Measurements from ENCODE around the gene PHLPP1. TPM values are rescaled to one million over a fixed set of nuclear protein-coding genes. Genes with fewer than 3 reads are reported as not detected.

The PHLPP1 gene
- polyA plus RNA-seq, 2 of the 4 experiments (the other 2 are of a cell fraction): 6.5 to 12.1 TPM

DNA sequence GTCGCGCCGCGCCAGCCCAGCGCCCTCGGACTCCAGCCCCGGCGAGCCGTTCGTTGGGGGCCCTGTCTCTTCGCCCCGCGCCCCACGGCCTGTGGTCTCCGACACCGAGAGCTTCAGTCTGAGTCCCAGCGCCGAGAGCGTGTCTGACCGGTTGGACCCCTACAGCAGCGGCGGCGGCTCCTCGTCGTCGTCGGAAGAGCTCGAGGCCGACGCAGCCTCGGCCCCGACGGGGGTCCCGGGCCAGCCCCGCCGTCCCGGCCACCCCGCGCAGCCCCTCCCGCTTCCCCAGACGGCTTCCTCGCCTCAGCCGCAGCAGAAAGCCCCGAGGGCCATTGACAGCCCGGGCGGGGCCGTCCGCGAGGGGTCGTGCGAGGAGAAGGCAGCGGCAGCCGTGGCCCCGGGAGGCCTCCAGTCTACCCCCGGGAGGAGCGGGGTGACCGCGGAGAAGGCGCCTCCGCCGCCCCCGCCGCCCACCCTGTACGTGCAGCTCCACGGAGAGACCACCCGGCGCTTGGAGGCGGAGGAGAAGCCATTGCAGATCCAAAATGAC is 1.4 kb downstream of the PHLPP1 start:
- peak; percentile 33 to 59; a peak in 4 of 5 replicates for TF ChIP-seq RAD21 (conservative IDR thresholded peaks at IDR 0.05 in 1 of 2, IDR thresholded peaks at IDR 0.05 in 1 of 2)
- TF ChIP-seq EHMT2 (IDR thresholded peaks at IDR 0.05; ENCODE audit: low read depth): no peak
- no peak for TF ChIP-seq BHLHE40 (IDR thresholded peaks at IDR 0.05; ENCODE audit: low read depth, low read length)
- peak; percentile 44 for TF ChIP-seq SMC3 (IDR thresholded peaks at IDR 0.05)
- TF ChIP-seq, protein P1, sequence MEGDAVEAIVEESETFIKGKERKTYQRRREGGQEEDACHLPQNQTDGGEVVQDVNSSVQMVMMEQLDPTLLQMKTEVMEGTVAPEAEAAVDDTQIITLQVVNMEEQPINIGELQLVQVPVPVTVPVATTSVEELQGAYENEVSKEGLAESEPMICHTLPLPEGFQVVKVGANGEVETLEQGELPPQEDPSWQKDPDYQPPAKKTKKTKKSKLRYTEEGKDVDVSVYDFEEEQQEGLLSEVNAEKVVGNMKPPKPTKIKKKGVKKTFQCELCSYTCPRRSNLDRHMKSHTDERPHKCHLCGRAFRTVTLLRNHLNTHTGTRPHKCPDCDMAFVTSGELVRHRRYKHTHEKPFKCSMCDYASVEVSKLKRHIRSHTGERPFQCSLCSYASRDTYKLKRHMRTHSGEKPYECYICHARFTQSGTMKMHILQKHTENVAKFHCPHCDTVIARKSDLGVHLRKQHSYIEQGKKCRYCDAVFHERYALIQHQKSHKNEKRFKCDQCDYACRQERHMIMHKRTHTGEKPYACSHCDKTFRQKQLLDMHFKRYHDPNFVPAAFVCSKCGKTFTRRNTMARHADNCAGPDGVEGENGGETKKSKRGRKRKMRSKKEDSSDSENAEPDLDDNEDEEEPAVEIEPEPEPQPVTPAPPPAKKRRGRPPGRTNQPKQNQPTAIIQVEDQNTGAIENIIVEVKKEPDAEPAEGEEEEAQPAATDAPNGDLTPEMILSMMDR (IDR thresholded peaks at IDR 0.05): peak; percentile 28
- no peak; a peak in 1 of 5 replicates for TF ChIP-seq JUN (IDR thresholded peaks at IDR 0.05)
- TF ChIP-seq TFCP2L1 (CRISPR knock-in tag; IDR thresholded peaks at IDR 0.05): no peak
- TF ChIP-seq, protein P2, sequence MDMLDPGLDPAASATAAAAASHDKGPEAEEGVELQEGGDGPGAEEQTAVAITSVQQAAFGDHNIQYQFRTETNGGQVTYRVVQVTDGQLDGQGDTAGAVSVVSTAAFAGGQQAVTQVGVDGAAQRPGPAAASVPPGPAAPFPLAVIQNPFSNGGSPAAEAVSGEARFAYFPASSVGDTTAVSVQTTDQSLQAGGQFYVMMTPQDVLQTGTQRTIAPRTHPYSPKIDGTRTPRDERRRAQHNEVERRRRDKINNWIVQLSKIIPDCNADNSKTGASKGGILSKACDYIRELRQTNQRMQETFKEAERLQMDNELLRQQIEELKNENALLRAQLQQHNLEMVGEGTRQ (IDR thresholded peaks at IDR 0.05): no peak
- WGBS (ENCODE audit: missing lambda C conversion rate): 0% methylated on average over 17 of the region's 68 CpGs

GRCh38 chr18:62717169-62717924 is 2.0 kb downstream of the PHLPP1 start:
- FAIRE-seq (no peak), DNase-seq (ENCODE audit: low read depth in 1 of 2, low spot score in 1 of 2) (peak; percentile 4 to 26), ATAC-seq (no peak)
- H3K27ac ChIP-seq: peak overlapping the region; percentile 85 to 93
- peaks cover 47% of the 10 kb centered on the region for H3K4me1 ChIP-seq
- H3K9me3 ChIP-seq: no peaks in the 10 kb centered on the region
- peak overlapping the region; percentile 92 for H3K4me2 ChIP-seq
- 2% methylated on average over 16 of the region's 16 CpGs for WGBS (ENCODE audit: missing lambda C conversion rate)
- TF ChIP-seq SREBF2 (IDR thresholded peaks at IDR 0.05) (no peak), CEBPB (IDR thresholded peaks at IDR 0.05) (peak in 1 of 2 experiments; percentile 55; a peak in 3 of 4 replicates)
- TF ChIP-seq, protein P2 (IDR thresholded peaks at IDR 0.05): 0 out of 2 replicates have a peak, but pooled peaks have one; percentile 5
- ChIA-PET POLR2A (interaction anchor here (0.7 to 0.9 kb wide), 2 partner anchors 94 to 163 kb away, joined by 3 to 4 read pairs; no protein-coding TSS in a partner anchor), CTCF (interaction anchor here (0.6 to 5.6 kb wide), 11 partner anchors 9 to 720 kb away, joined by 3 to 48 read pairs (median 3); no protein-coding TSS in a partner anchor)
- H3K4me3 ChIP-seq: peak overlapping the region; percentile 69

More for the DNA sequence above, 1.4 kb downstream of the PHLPP1 start:
- DNase-seq (ENCODE audit: low read depth in 1 of 2, low spot score in 1 of 2) (peak; percentile 18 to 21), ATAC-seq (peak; percentile 16 to 30; a peak in 4 of 6 replicates), FAIRE-seq (no peak)
- H3K4me2 ChIP-seq: peak overlapping the region; percentile 92
- POLR2A ChIA-PET: interaction anchor here (0.7 kb wide), 1 partner anchor 164 kb away, joined by 4 read pairs; no protein-coding TSS in a partner anchor
- no peaks in the 10 kb centered on the region for H3K9me3 ChIP-seq
- H3K4me1 ChIP-seq: peaks cover 42% of the 10 kb centered on the region
- CTCF ChIA-PET: interaction anchor here (0.6 to 5.6 kb wide), 13 partner anchors 10 to 265 kb away, joined by 3 to 48 read pairs (median 3); no protein-coding TSS in a partner anchor
- H3K27ac ChIP-seq: peak overlapping the region; percentile 85 to 93
- H3K4me3 ChIP-seq: peak overlapping the region; percentile 69

GRCh38 chr18:62717925-62718800 is 2.8 kb downstream of the PHLPP1 start:
- Histone ChIP-seq H3K4me2 (peak overlapping the region; percentile 92), H3K4me1 (peaks cover 52% of the 10 kb centered on the region), H3K27ac (peak overlapping the region; percentile 85 to 93; a peak in 4 of 6 replicates), H3K9me3 (no peaks in the 10 kb centered on the region), H3K4me3 (peak overlapping the region; percentile 69)
- TF ChIP-seq FOSL2 (IDR thresholded peaks at IDR 0.05): no peak
- TF ChIP-seq FOSL2 (CRISPR knock-in tag; IDR thresholded peaks at IDR 0.05): no peak
- no peak for TF ChIP-seq NFE2L2 (conservative IDR thresholded peaks at IDR 0.05; ENCODE audit: low read length)
- TF ChIP-seq JUN (IDR thresholded peaks at IDR 0.05): no peak
- no peak for TF ChIP-seq HOXA7 (CRISPR knock-in tag; IDR thresholded peaks at IDR 0.05)
- TF ChIP-seq MAZ (IDR thresholded peaks at IDR 0.05; ENCODE audit: borderline replicate concordance, low read depth, low read length): no peak
- TF ChIP-seq ZSCAN20 (CRISPR knock-in tag; IDR thresholded peaks at IDR 0.05): no peak
- no peak for TF ChIP-seq MAFK (IDR thresholded peaks at IDR 0.05; ENCODE audit: partially characterized antibody)
- TF ChIP-seq FOXS1 (CRISPR knock-in tag; IDR thresholded peaks at IDR 0.05): no peak
- TF ChIP-seq HOXB13 (CRISPR knock-in tag; IDR thresholded peaks at IDR 0.05; ENCODE audit: low read depth): no peak
- TF ChIP-seq POLR2AphosphoS2 (conservative IDR thresholded peaks at IDR 0.05; ENCODE audit: low read length): no peak
- TF ChIP-seq, protein P2 (IDR thresholded peaks at IDR 0.05): no peak
- no peak for TF ChIP-seq HES2 (IDR thresholded peaks at IDR 0.05)
- TF ChIP-seq CBX2 (IDR thresholded peaks at IDR 0.05; ENCODE audit: borderline replicate concordance, low read depth): no peak
- TF ChIP-seq EP300 (IDR thresholded peaks at IDR 0.05): no peak
- no peak for TF ChIP-seq CHD2 (IDR thresholded peaks at IDR 0.05; ENCODE audit: low read length, partially characterized antibody)
- DNase-seq (ENCODE audit: low read depth in 1 of 2, low spot score in 1 of 2) (peak in 1 of 2 experiments; percentile 1), ATAC-seq (no peak), FAIRE-seq (no peak)
- CTCF ChIA-PET: interaction anchor here (0.6 to 5.6 kb wide), 4 partner anchors 50 to 719 kb away, joined by 3 to 48 read pairs (median 4); no protein-coding TSS in a partner anchor
- POLR2A ChIA-PET: interaction anchor here (0.9 kb wide), 1 partner anchor 94 kb away, joined by 3 read pairs; no protein-coding TSS in a partner anchor
- WGBS (ENCODE audit: missing lambda C conversion rate): 50% methylated on average over 7 of the region's 7 CpGs
